ENCODE results near the gene LRRC15.

- no peak for TF ChIP-seq CTCF (IDR thresholded peaks at IDR 0.05; ENCODE audit: low read length)
- TF ChIP-seq EZH2 (IDR thresholded peaks at IDR 0.05; ENCODE audit: borderline replicate concordance, low read length), result no peak
Observed at GRCh38 chr3:194343561-194343893, 26.0 kb downstream of the LRRC15 start.

All from OCI-LY1 (cell line).